ENCODE results near the gene MBD3L2B. TPM values are rescaled to one million over a fixed set of nuclear protein-coding genes. Genes with fewer than 3 reads are reported as not detected.

MBD3L2B gene
- total RNA-seq, 1 donor from 2014 or later, result not detected

DNA sequence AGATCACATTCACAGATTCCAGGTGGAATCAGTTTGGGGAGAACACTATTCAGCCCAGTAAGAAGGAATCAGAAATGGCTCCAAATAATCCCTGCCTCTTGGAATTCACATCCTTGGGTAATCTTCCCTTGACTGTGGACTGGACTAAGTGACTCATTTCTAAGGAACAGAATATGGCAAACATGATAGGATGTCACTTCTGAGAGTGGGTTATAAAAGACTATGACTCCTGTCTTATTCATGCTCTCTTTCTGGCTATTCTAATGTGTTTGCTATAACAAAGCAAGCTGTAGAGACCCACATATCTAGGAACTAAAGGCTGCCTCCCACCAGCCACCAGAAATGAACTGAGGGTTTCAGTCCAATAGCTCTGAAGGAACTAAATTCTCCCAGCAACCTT lies 37.8 kb downstream of the MBD3L2B start:
- H3K4me3 Mint-ChIP-seq, result no peak overlapping the region
- no peaks in the 10 kb centered on the region for H3K27me3 Mint-ChIP-seq (ENCODE audit: low read depth)
- TF ChIP-seq, protein P1, sequence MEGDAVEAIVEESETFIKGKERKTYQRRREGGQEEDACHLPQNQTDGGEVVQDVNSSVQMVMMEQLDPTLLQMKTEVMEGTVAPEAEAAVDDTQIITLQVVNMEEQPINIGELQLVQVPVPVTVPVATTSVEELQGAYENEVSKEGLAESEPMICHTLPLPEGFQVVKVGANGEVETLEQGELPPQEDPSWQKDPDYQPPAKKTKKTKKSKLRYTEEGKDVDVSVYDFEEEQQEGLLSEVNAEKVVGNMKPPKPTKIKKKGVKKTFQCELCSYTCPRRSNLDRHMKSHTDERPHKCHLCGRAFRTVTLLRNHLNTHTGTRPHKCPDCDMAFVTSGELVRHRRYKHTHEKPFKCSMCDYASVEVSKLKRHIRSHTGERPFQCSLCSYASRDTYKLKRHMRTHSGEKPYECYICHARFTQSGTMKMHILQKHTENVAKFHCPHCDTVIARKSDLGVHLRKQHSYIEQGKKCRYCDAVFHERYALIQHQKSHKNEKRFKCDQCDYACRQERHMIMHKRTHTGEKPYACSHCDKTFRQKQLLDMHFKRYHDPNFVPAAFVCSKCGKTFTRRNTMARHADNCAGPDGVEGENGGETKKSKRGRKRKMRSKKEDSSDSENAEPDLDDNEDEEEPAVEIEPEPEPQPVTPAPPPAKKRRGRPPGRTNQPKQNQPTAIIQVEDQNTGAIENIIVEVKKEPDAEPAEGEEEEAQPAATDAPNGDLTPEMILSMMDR (IDR thresholded peaks at IDR 0.05; ENCODE audit: unreplicated experiment), result no peak
- H3K36me3 Mint-ChIP-seq, result peaks cover 2% of the 10 kb centered on the region
- no peaks in the 10 kb centered on the region for H3K4me1 Mint-ChIP-seq
- no peak overlapping the region for H3K27ac Mint-ChIP-seq
- no peak for DNase-seq (ENCODE audit: low spot score in 2 of 2, unreplicated experiment in 2 of 2)
- peaks cover 63% of the 10 kb centered on the region for H3K9me3 Mint-ChIP-seq

DNA sequence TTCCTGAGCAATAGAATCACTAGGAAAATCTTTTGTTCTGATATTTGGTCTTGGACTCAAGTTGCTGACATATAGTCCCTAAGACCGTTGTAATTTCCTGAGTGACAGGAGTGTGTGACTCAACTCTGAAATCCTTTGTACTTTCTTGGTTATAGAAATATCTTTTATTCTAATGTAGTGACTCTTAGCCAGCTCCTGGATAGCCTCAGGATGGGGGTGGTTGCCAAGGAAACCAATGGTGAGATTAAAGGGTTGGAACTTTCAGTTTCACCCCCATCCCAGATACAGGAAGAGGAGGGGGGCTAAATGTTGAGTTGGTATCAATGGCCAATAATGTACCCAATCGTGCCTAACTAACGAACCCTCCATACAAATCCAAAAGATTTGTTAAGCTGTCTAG lies 41.8 kb downstream of the MBD3L2B start:
- DNase-seq (ENCODE audit: low spot score in 2 of 2, unreplicated experiment in 2 of 2), result no peak
- peaks cover 56% of the 10 kb centered on the region for H3K9me3 Mint-ChIP-seq
- H3K4me1 Mint-ChIP-seq, result no peaks in the 10 kb centered on the region
- no peaks in the 10 kb centered on the region for H3K27me3 Mint-ChIP-seq (ENCODE audit: low read depth)
- H3K4me3 Mint-ChIP-seq, result no peak overlapping the region
- no peak overlapping the region for H3K27ac Mint-ChIP-seq
- TF ChIP-seq, protein P1 (IDR thresholded peaks at IDR 0.05; ENCODE audit: unreplicated experiment), result no peak
- no peaks in the 10 kb centered on the region for H3K36me3 Mint-ChIP-seq

DNA sequence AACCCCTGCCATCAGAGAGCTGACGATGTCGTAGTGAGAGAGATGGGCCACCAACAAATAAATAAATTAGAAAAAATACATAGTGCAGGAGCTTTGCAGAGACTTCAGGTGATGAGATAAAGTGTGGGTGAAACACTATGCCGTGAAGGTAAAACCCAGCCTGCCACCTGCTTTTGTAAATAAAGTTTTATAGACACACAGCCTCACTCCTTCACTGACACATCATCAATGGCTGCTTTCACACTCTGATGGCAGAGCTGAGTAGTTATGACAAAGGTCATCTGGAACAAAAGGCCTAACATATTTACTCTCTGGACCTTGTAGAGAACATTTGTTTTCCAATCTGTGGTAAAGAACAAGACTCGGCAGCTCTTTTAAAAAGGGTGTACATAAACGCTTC lies 45.0 kb downstream of the MBD3L2B start:
- Mint-ChIP-seq H3K27ac (no peak overlapping the region), H3K9me3 (peaks cover 47% of the 10 kb centered on the region), H3K36me3 (no peaks in the 10 kb centered on the region), H3K4me3 (no peak overlapping the region), H3K27me3 (ENCODE audit: low read depth) (no peaks in the 10 kb centered on the region), H3K4me1 (no peaks in the 10 kb centered on the region)
- TF ChIP-seq, protein P1 (IDR thresholded peaks at IDR 0.05; ENCODE audit: unreplicated experiment), result no peak
- no peak for DNase-seq (ENCODE audit: low spot score in 2 of 2, unreplicated experiment in 2 of 2)

DNA sequence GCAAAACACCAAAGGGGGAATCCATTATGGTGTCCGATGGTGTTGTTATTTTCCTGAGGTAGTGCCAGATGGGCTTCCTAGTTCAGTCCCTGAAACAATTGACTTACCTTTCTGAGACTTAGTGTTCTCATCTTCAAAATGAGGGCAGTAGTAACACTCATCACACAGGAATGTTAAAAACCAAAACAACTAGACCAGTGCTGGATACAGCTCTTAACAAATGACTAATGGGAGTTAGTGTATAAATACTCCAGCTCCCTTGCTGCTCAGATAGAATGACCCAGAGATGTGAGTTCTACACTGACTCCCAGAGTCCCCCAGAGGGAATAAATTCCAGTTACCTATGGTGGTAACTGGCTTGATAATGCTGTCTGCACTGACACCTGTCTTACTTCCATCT lies 49.9 kb downstream of the MBD3L2B start:
- no peak for DNase-seq (ENCODE audit: low spot score in 2 of 2, unreplicated experiment in 2 of 2)
- TF ChIP-seq, protein P1 (IDR thresholded peaks at IDR 0.05; ENCODE audit: unreplicated experiment), result no peak
- Mint-ChIP-seq H3K4me1 (no peaks in the 10 kb centered on the region), H3K4me3 (no peak overlapping the region), H3K27me3 (ENCODE audit: low read depth) (no peaks in the 10 kb centered on the region), H3K27ac (no peak overlapping the region), H3K36me3 (no peaks in the 10 kb centered on the region), H3K9me3 (peaks cover 49% of the 10 kb centered on the region)

DNA sequence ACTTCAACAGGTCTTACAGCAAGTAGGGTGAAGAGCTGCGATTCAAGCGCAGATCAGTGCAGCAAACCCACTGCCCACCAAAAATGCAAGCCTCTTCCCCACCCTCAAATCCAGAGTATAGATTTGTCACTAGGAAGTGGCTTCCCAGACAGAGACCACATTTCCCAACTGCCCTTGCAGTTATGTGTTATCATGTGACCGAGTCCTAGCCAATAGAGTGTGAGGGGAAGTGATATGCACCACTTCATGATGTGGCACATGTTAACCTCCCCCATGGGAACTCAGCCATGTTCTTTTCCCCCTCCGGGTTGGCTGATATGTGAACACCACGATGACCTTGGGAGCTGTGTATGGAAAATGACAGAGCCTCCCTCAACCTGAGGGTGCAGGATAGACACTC lies 50.8 kb downstream of the MBD3L2B start:
- Mint-ChIP-seq H3K4me1 (no peaks in the 10 kb centered on the region), H3K27ac (no peak overlapping the region), H3K9me3 (peaks cover 42% of the 10 kb centered on the region), H3K36me3 (no peaks in the 10 kb centered on the region), H3K4me3 (no peak overlapping the region), H3K27me3 (ENCODE audit: low read depth) (no peaks in the 10 kb centered on the region)
- TF ChIP-seq, protein P1 (IDR thresholded peaks at IDR 0.05; ENCODE audit: unreplicated experiment), result no peak
- no peak for DNase-seq (ENCODE audit: low spot score in 2 of 2, unreplicated experiment in 2 of 2)

DNA sequence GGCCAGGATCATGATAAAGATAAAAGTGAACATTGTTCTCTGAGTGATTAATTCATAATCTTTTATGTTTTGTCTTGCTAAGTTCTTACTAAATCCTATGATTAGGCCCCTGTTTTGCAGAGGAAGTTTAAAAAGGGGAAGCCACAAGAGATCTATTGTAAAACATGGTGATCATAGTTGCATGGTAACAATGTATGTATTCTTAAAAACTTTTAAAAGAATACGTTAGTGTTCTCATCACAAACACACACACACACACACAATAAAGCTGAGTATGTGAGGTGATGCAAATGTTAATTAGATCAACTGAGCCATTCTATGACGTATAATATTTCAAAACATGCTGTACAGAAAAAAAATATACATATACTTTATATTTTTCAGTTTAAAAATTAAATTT lies 51.2 kb downstream of the MBD3L2B start:
- TF ChIP-seq, protein P1 (IDR thresholded peaks at IDR 0.05; ENCODE audit: unreplicated experiment), result no peak
- Mint-ChIP-seq H3K4me3 (no peak overlapping the region), H3K36me3 (no peaks in the 10 kb centered on the region), H3K27ac (no peak overlapping the region), H3K27me3 (ENCODE audit: low read depth) (no peaks in the 10 kb centered on the region), H3K9me3 (peaks cover 44% of the 10 kb centered on the region), H3K4me1 (no peaks in the 10 kb centered on the region)
- no peak for DNase-seq (ENCODE audit: low spot score in 2 of 2, unreplicated experiment in 2 of 2)
